Measurements from ENCODE around the gene ARL6IP5. TPM values are rescaled to one million over a fixed set of nuclear protein-coding genes. Genes with fewer than 3 reads are reported as not detected.

The ARL6IP5 gene
- total RNA-seq, 2 experiments from 2014 or later = 93.9 to 94.8 TPM

GRCh38 chr3:69130689-69131088 lies 46.0 kb downstream of the ARL6IP5 start:
- H3K36me3 Mint-ChIP-seq = no peaks in the 10 kb centered on the region
- H3K9me3 Mint-ChIP-seq = no peaks in the 10 kb centered on the region
- intact Hi-C loops (cut with micrococcal nuclease) = no loop called here
- ChIA-PET POLR2A (no interaction called here), CTCF (interaction anchor here (2.0 to 2.5 kb wide), 2 partner anchors 10 to 31 kb away, joined by 11 to 12 read pairs; no protein-coding TSS in a partner anchor)
- H3K27ac Mint-ChIP-seq = no peak overlapping the region
- no peak overlapping the region for H3K4me3 Mint-ChIP-seq
- no peaks in the 10 kb centered on the region for H3K4me1 Mint-ChIP-seq (ENCODE audit: low read depth)
- DNase-seq = no peak
- peaks cover 1% of the 10 kb centered on the region for H3K27me3 Mint-ChIP-seq

GRCh38 chr3:69137005-69137404 lies 52.3 kb downstream of the ARL6IP5 start:
- intact Hi-C loops (cut with micrococcal nuclease) = no loop called here
- DNase-seq = no peak
- no peaks in the 10 kb centered on the region for H3K36me3 Mint-ChIP-seq
- no peaks in the 10 kb centered on the region for H3K9me3 Mint-ChIP-seq
- POLR2A ChIA-PET = no interaction called here
- peaks cover 10% of the 10 kb centered on the region for H3K27me3 Mint-ChIP-seq
- H3K4me3 Mint-ChIP-seq = no peak overlapping the region
- no peak overlapping the region for H3K27ac Mint-ChIP-seq
- H3K4me1 Mint-ChIP-seq (ENCODE audit: low read depth) = no peaks in the 10 kb centered on the region
- CTCF ChIA-PET = interaction anchor here (0.9 kb wide), 1 partner anchor 169 kb away, joined by 3 read pairs; no protein-coding TSS in a partner anchor

GRCh38 chr3:69137412-69137811 lies 52.7 kb downstream of the ARL6IP5 start:
- Mint-ChIP-seq H3K27ac (no peak overlapping the region), H3K4me1 (ENCODE audit: low read depth) (no peaks in the 10 kb centered on the region), H3K4me3 (no peak overlapping the region), H3K36me3 (no peaks in the 10 kb centered on the region), H3K27me3 (peaks cover 10% of the 10 kb centered on the region), H3K9me3 (no peaks in the 10 kb centered on the region)
- DNase-seq = no peak
- intact Hi-C loops (cut with micrococcal nuclease) = no loop called here
- ChIA-PET POLR2A (no interaction called here), CTCF (no interaction called here)

GRCh38 chr3:69141313-69141712 lies 56.6 kb downstream of the ARL6IP5 start:
- H3K27me3 Mint-ChIP-seq = peaks cover 10% of the 10 kb centered on the region
- H3K27ac Mint-ChIP-seq = no peak overlapping the region
- intact Hi-C loops (cut with micrococcal nuclease) = no loop called here
- ChIA-PET CTCF (interaction anchor here (1.3 kb wide), 1 partner anchor 20 kb away, joined by 3 read pairs; no protein-coding TSS in a partner anchor), POLR2A (no interaction called here)
- no peaks in the 10 kb centered on the region for H3K4me1 Mint-ChIP-seq (ENCODE audit: low read depth)
- H3K9me3 Mint-ChIP-seq = no peaks in the 10 kb centered on the region
- no peak overlapping the region for H3K4me3 Mint-ChIP-seq
- no peak for DNase-seq
- no peaks in the 10 kb centered on the region for H3K36me3 Mint-ChIP-seq

GRCh38 chr3:69142090-69142489 lies 57.4 kb downstream of the ARL6IP5 start:
- Mint-ChIP-seq H3K9me3 (no peaks in the 10 kb centered on the region), H3K4me3 (no peak overlapping the region), H3K27ac (no peak overlapping the region), H3K36me3 (no peaks in the 10 kb centered on the region), H3K27me3 (peaks cover 10% of the 10 kb centered on the region), H3K4me1 (ENCODE audit: low read depth) (no peaks in the 10 kb centered on the region)
- no peak for DNase-seq
- intact Hi-C loops (cut with micrococcal nuclease) = no loop called here
- ChIA-PET POLR2A (no interaction called here), CTCF (interaction anchor here (0.7 kb wide), 1 partner anchor 21 kb away, joined by 3 read pairs; no protein-coding TSS in a partner anchor)

GRCh38 chr3:69142797-69143454 lies 58.2 kb downstream of the ARL6IP5 start:
- no peak overlapping the region for H3K4me3 Mint-ChIP-seq
- no peaks in the 10 kb centered on the region for H3K4me1 Mint-ChIP-seq (ENCODE audit: low read depth)
- DNase-seq = no peak
- H3K36me3 Mint-ChIP-seq = no peaks in the 10 kb centered on the region
- ChIA-PET CTCF (no interaction called here), POLR2A (no interaction called here)
- no peaks in the 10 kb centered on the region for H3K9me3 Mint-ChIP-seq
- intact Hi-C loops (cut with micrococcal nuclease) = no loop called here
- H3K27ac Mint-ChIP-seq = no peak overlapping the region
- peaks cover 10% of the 10 kb centered on the region for H3K27me3 Mint-ChIP-seq

GRCh38 chr3:69143612-69144011 lies 58.9 kb downstream of the ARL6IP5 start:
- Mint-ChIP-seq H3K4me3 (no peak overlapping the region), H3K27ac (no peak overlapping the region), H3K27me3 (peaks cover 10% of the 10 kb centered on the region), H3K9me3 (no peaks in the 10 kb centered on the region), H3K36me3 (no peaks in the 10 kb centered on the region), H3K4me1 (ENCODE audit: low read depth) (no peaks in the 10 kb centered on the region)
- POLR2A ChIA-PET = no interaction called here
- CTCF ChIA-PET = interaction anchor here (3.0 kb wide), 1 partner anchor 18 kb away, joined by 9 read pairs; no protein-coding TSS in a partner anchor
- DNase-seq = no peak
- intact Hi-C loops (cut with micrococcal nuclease) = no loop called here

GRCh38 chr3:69144631-69145245 lies 60.0 kb downstream of the ARL6IP5 start:
- Mint-ChIP-seq H3K36me3 (no peaks in the 10 kb centered on the region), H3K27ac (no peak overlapping the region), H3K4me3 (no peak overlapping the region), H3K4me1 (ENCODE audit: low read depth) (no peaks in the 10 kb centered on the region), H3K27me3 (peaks cover 4% of the 10 kb centered on the region), H3K9me3 (no peaks in the 10 kb centered on the region)
- ChIA-PET POLR2A (no interaction called here), CTCF (interaction anchor here (1.9 to 3.0 kb wide), 2 partner anchors 17 to 24 kb away, joined by 5 to 9 read pairs; no protein-coding TSS in a partner anchor)
- DNase-seq = no peak
- intact Hi-C loops (cut with micrococcal nuclease) = no loop called here

GRCh38 chr3:69145688-69146087 lies 61.0 kb downstream of the ARL6IP5 start:
- no peak for DNase-seq
- Mint-ChIP-seq H3K36me3 (no peaks in the 10 kb centered on the region), H3K4me1 (ENCODE audit: low read depth) (no peaks in the 10 kb centered on the region), H3K27me3 (peaks cover 2% of the 10 kb centered on the region), H3K27ac (no peak overlapping the region), H3K4me3 (no peak overlapping the region), H3K9me3 (no peaks in the 10 kb centered on the region)
- CTCF ChIA-PET = interaction anchor here (0.6 to 3.0 kb wide), 3 partner anchors 16 to 55 kb away, joined by 5 to 9 read pairs (median 6); no protein-coding TSS in a partner anchor
- POLR2A ChIA-PET = no interaction called here
- intact Hi-C loops (cut with micrococcal nuclease) = no loop called here

- ChIA-PET POLR2A (no interaction called here), CTCF (interaction anchor here (0.9 to 1.5 kb wide), 3 partner anchors 29 to 157 kb away, joined by 3 to 5 read pairs (median 3); no protein-coding TSS in a partner anchor)
- no peak for DNase-seq
- H3K27me3 Mint-ChIP-seq = no peaks in the 10 kb centered on the region
- H3K9me3 Mint-ChIP-seq = no peaks in the 10 kb centered on the region
- H3K4me1 Mint-ChIP-seq (ENCODE audit: low read depth) = no peaks in the 10 kb centered on the region
- no peak overlapping the region for H3K27ac Mint-ChIP-seq
- intact Hi-C loops (cut with micrococcal nuclease) = no loop called here
- H3K36me3 Mint-ChIP-seq = no peaks in the 10 kb centered on the region
- no peak overlapping the region for H3K4me3 Mint-ChIP-seq
Measured at GRCh38 chr3:69149586-69149985, 64.8 kb downstream of the ARL6IP5 start.
